HuH-7.5 (cell line): ENCODE data around the gene AREL1.

ENCODE experiments used
- DNase-seq: peaks from one replicate; pipeline ENCODE4 v3.0.0; 2011; ENCODE audit warnings: low spot score

Gene AREL1

GRCh38 chr14:74611650-74612349 lies 101.1 kb downstream of the AREL1 start, which contains the start of gene LTBP2:
LTBP2 (minus strand) TSS chr14:74612237; CDS start chr14:74611944, 293 bp downstream.
- no peak for DNase-seq
